ENCODE results near the gene SSBP3.
A peak's percentile ranks its signal among the peaks of the same experiment; 100 is the strongest.

Gene SSBP3

DNA sequence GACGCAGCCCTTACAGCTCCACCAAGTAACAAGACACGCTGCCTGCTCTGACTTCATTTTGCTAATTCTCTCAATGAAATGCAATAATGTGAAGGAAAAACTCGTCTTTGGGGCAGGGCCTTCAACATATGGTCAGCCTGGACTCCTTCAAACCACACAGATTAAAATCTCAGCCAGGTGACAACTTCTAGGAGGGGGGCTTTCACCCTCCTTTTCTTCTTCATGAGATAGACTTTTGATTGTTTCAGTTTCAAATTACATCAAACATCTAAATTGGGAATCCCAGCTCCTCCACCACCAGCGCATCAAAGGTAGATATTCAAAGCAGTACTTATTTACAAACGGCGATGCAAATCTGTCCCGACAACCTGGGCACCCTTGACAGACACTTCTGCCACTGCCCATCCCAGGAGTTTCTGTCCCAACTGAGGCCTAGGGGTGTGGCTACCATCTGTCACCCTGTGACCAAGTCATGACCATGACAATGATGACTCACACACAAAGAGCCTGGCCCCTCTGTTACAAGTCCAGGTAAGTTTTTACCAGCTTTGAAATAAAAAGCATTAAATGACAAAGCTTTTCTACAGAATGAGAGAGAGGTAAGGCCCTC lies 29.7 kb downstream of the SSBP3 start:
- TF ChIP-seq, protein P1, sequence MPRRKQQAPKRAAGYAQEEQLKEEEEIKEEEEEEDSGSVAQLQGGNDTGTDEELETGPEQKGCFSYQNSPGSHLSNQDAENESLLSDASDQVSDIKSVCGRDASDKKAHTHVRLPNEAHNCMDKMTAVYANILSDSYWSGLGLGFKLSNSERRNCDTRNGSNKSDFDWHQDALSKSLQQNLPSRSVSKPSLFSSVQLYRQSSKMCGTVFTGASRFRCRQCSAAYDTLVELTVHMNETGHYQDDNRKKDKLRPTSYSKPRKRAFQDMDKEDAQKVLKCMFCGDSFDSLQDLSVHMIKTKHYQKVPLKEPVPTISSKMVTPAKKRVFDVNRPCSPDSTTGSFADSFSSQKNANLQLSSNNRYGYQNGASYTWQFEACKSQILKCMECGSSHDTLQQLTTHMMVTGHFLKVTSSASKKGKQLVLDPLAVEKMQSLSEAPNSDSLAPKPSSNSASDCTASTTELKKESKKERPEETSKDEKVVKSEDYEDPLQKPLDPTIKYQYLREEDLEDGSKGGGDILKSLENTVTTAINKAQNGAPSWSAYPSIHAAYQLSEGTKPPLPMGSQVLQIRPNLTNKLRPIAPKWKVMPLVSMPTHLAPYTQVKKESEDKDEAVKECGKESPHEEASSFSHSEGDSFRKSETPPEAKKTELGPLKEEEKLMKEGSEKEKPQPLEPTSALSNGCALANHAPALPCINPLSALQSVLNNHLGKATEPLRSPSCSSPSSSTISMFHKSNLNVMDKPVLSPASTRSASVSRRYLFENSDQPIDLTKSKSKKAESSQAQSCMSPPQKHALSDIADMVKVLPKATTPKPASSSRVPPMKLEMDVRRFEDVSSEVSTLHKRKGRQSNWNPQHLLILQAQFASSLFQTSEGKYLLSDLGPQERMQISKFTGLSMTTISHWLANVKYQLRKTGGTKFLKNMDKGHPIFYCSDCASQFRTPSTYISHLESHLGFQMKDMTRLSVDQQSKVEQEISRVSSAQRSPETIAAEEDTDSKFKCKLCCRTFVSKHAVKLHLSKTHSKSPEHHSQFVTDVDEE (CRISPR knock-in tag; IDR thresholded peaks at IDR 0.05) = no peak
- no peak for TF ChIP-seq OSR1 (CRISPR knock-in tag; IDR thresholded peaks at IDR 0.05)
- no peak for TF ChIP-seq ISL1 (CRISPR knock-in tag; IDR thresholded peaks at IDR 0.05)
- no peak for TF ChIP-seq ZNF8 (CRISPR knock-in tag; IDR thresholded peaks at IDR 0.05)
- no peak for TF ChIP-seq ZNF565 (CRISPR knock-in tag; conservative IDR thresholded peaks at IDR 0.05; ENCODE audit: low read depth)
- TF ChIP-seq, protein P2, sequence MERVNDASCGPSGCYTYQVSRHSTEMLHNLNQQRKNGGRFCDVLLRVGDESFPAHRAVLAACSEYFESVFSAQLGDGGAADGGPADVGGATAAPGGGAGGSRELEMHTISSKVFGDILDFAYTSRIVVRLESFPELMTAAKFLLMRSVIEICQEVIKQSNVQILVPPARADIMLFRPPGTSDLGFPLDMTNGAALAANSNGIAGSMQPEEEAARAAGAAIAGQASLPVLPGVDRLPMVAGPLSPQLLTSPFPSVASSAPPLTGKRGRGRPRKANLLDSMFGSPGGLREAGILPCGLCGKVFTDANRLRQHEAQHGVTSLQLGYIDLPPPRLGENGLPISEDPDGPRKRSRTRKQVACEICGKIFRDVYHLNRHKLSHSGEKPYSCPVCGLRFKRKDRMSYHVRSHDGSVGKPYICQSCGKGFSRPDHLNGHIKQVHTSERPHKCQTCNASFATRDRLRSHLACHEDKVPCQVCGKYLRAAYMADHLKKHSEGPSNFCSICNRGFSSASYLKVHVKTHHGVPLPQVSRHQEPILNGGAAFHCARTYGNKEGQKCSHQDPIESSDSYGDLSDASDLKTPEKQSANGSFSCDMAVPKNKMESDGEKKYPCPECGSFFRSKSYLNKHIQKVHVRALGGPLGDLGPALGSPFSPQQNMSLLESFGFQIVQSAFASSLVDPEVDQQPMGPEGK (CRISPR knock-in tag; IDR thresholded peaks at IDR 0.05; ENCODE audit: borderline replicate concordance) = no peak
- TF ChIP-seq SNAI2 (CRISPR knock-in tag; IDR thresholded peaks at IDR 0.05) = no peak
- no peak for TF ChIP-seq CSDC2 (CRISPR knock-in tag; IDR thresholded peaks at IDR 0.05)
- no peak for ATAC-seq

DNA sequence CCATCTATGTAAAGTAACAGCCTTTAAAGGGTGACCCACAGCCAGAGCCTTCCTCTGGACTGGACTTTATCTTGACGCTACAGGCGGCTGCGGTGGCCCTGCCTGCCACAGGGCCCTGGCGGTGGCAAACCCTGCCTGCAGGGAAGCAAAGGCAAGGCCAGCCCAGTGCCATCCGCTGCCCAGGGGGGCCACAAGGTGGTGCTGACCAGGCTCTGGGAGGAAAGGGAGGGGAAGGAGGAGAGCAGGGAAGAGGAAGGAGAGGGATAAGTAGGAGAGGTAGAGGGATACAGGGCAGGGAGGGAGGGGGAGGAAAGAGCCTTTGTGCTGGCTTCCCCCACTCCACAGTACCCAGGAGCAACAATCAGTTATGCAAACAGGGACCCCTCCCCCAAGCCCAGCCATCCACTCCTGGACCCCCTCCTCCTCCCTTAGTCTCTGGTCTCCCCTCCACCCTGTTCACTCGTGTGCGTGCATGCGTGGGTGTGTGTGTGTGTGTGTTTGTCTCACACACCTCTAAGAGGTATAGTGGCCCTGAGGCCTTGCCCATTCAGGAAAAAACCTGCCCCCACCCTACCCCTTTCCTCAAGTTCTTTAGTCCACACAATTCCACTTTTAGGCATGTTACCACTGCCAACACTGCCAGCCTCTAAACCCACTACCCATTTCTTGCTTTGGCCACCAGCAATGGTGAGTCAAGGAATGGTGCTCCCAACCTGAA lies 30.3 kb downstream of the SSBP3 start:
- ATAC-seq = peak; percentile 58; the same call in 2 of the 3 replicates
- TF ChIP-seq OSR1 (CRISPR knock-in tag; IDR thresholded peaks at IDR 0.05) (no peak), PPARA (CRISPR knock-in tag; IDR thresholded peaks at IDR 0.05; ENCODE audit: borderline replicate concordance) (no peak), ZFP3 (CRISPR knock-in tag; IDR thresholded peaks at IDR 0.05) (no peak), ESRRG (CRISPR knock-in tag; IDR thresholded peaks at IDR 0.05) (no peak), TOX (CRISPR knock-in tag; IDR thresholded peaks at IDR 0.05; ENCODE audit: borderline replicate concordance) (no peak), ARNTL (CRISPR knock-in tag; IDR thresholded peaks at IDR 0.05; ENCODE audit: borderline replicate concordance, low read depth) (no peak)

DNA sequence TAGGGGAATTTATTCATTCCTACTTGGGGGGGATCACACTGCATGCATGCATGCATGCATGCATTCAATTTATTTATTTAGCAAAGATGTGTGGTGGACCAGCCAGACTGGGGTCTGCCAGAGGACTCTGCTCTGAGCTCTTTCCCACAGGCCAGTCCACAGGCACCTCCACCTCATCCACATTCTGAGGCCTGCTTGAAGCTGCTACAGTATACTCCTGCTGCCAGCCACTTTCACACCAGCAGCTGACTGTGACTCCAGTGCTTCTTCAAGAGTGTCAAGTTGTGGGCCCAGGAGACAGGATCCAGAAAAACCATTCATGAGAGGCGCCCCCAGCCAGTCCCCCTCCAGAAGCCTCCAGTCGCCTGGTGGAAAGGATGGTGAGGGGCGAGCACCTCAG lies 30.9 kb downstream of the SSBP3 start:
- TF ChIP-seq, protein P1 (CRISPR knock-in tag; IDR thresholded peaks at IDR 0.05) = no peak
- no peak for TF ChIP-seq SNAI2 (CRISPR knock-in tag; IDR thresholded peaks at IDR 0.05)
- TF ChIP-seq BACH2 (CRISPR knock-in tag; IDR thresholded peaks at IDR 0.05; ENCODE audit: borderline replicate concordance) = no peak
- no peak for ATAC-seq

DNA sequence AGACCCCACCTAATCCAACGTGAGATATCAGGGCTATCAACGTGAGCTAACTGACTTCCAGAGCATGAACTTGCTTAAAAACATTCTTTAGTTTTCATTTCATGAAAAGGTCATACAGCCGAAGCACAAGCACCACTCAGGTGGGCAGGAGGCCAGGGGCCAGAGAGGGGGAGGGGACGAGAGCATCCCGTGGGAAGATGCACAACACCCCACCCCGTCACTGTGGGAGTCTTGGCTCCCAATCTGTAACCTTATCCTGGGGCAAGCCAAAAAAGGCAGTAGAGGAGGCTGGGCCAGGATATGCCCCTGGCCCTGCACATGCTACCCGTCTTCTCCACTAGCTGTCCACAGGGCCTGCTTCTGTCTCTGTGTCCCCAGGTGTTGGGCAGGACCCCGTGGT lies 31.4 kb downstream of the SSBP3 start:
- TF ChIP-seq, protein P3, sequence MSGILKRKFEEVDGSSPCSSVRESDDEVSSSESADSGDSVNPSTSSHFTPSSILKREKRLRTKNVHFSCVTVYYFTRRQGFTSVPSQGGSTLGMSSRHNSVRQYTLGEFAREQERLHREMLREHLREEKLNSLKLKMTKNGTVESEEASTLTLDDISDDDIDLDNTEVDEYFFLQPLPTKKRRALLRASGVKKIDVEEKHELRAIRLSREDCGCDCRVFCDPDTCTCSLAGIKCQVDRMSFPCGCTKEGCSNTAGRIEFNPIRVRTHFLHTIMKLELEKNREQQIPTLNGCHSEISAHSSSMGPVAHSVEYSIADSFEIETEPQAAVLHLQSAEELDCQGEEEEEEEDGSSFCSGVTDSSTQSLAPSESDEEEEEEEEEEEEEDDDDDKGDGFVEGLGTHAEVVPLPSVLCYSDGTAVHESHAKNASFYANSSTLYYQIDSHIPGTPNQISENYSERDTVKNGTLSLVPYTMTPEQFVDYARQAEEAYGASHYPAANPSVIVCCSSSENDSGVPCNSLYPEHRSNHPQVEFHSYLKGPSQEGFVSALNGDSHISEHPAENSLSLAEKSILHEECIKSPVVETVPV (CRISPR knock-in tag; IDR thresholded peaks at IDR 0.05) = no peak
- TF ChIP-seq TCF4 (CRISPR knock-in tag; IDR thresholded peaks at IDR 0.05; ENCODE audit: borderline replicate concordance) = no peak
- TF ChIP-seq, protein P2 (CRISPR knock-in tag; IDR thresholded peaks at IDR 0.05; ENCODE audit: borderline replicate concordance) = no peak
- no peak for ATAC-seq

All from SK-N-SH treated with all-trans-retinoic acid at 6 μM for 48 hours (cell line).